GM12874 (cell line): ENCODE data around the gene PAWR.

Source experiments
- TF ChIP-seq, protein P1 (sequence below): IDR thresholded peaks from 2 replicates; pipeline ENCODE4 v1.5.1; 2011; ENCODE audit warnings: low read depth, mild to moderate bottlenecking, control low read depth, low read length, moderate library complexity; ENCODE audit not compliant: insufficient read depth

Gene PAWR

DNA sequence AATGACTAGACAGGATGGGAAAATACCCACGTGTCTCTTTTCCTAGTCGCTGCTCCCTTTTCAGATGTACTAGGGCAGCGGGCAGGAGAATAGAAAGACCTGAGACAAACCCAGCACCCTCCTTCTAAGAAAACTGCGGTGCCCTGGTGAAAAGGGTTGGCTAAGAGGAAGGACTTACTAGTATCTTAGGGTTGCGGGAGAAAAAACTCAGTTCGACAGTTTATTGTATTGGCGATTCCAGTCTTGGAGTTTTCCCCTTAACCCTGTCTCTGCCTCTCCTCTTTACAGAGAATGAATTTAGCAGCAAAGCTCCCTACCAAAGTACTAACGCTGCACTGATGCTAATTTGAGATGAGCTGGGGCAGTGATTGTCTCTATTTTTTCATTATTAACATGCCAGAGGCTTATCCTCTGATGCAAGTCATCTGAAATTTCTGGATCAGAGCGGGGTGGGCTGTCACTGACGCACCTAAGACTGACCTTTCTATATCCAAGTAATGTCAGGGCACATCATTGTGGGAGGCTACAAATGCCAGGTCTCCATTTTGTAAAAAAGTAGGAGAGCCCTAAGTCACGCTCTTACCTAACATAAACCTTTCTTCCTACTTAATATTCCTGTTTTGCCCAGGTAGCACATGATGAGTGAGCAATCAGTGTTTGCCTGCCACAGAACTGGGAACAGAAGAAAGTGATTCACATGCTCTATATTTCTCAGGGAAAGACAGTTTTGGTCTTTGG is 916 bp upstream of the PAWR start:
- TF ChIP-seq, protein P1, sequence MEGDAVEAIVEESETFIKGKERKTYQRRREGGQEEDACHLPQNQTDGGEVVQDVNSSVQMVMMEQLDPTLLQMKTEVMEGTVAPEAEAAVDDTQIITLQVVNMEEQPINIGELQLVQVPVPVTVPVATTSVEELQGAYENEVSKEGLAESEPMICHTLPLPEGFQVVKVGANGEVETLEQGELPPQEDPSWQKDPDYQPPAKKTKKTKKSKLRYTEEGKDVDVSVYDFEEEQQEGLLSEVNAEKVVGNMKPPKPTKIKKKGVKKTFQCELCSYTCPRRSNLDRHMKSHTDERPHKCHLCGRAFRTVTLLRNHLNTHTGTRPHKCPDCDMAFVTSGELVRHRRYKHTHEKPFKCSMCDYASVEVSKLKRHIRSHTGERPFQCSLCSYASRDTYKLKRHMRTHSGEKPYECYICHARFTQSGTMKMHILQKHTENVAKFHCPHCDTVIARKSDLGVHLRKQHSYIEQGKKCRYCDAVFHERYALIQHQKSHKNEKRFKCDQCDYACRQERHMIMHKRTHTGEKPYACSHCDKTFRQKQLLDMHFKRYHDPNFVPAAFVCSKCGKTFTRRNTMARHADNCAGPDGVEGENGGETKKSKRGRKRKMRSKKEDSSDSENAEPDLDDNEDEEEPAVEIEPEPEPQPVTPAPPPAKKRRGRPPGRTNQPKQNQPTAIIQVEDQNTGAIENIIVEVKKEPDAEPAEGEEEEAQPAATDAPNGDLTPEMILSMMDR, result no peak

DNA sequence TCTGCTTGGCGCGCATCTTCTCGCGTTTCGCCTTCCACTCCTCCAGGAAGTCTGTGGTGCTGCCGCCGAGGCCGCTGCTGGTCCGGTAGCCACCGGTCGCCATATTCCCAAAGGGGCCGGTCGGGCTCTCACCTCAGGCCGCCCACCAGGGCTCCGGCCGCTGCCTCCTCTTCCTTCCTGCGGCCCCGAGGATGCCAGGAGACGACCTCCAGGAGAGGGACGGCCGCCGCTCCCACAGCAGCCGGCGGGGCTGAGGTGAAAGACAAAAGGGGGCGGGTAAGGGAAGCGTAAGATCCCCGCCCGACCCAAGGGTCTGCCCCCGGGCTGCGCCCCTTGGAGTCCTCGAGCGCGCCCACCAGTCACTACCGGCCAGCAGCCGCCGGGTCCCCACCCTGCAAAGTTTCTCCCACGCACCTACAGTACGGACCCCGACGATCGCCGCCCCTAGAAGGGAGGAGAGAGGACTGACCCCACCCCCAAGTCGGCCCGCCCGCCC is 574 bp downstream of the PAWR start:
- TF ChIP-seq, protein P1, result no peak

DNA sequence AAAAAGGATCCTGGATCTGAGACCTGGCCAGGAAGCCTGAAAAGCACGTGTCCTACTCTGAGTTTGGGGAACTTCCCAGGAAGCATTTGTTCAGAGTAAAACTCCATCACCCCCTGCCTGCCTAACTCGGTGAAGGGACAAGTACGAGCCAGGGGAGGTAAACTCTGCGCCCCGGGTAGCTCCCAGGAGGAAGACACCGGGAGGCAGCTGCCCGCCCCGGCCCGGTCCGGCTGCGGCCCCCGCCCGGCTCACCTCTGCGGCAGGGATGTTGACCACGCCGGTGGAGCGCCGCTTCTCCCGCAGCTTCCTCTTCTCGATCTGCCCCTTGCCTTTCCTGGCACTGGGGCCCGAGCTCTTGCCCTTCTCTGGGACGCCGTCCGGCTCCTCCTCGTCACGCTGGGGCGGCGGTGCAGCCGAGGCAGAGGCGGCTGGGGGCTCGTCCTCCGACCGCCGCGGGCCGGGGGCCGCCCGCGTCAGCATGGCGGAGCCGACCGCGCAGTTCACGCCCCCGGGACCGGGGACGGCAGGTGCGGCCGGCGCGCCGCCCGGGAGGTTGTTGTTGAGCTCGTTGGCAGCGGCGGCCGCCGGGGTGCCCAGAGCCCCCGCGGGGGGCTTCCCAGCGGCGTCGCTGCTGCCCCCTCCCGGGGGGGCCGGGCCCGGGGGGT is 1.2 kb downstream of the PAWR start:
- TF ChIP-seq, protein P1, result no peak

DNA sequence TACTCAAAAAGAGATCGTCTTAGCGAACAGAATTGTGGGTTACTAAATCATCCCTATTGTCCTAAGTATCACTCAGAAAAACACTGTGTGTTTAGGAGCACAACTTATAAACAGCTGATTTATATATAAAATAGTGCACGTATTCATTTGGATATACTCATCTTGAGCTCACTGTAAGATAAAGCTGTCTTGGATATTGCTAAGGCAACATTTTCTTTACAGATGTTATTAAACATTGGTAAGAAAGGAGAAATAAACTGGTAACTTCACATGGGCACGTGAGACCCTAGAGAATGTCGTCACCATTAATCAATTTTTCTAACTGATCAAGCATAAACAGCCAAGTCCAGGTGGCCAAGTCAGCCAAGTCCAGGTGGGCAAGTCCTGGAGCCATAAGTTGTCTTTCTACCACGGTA is 1.7 kb downstream of the PAWR start:
- TF ChIP-seq, protein P1, result no peak

DNA sequence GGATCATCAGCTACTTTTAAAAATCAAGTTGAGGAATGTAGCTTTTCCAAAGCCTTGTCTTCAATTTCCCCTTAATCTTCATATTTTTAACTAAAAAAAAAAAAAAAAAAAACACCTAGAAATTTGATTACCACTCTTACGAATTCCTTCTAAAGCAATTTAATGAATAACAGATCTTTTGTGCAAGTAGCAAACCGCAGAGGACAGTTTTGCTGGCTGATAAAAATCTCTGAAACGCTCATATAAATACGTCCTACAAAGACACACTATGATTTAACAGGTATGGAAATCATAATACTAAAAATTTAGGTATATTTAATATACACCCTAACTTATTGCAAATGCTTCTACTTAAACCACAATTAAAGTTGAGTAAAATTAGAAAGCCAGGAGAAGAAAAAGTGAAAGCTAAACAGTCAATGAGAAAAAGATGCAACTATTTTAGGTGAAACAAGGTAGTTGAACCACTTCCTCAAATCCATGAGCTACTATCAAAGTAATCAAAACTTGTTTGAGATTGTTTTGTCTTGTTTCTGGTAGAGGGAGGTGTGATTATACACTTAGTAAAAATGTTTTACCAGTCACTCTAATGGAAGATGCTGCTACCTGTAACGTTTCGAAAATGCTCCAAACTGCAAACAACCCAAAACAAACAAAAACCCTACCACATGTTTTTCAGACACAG is 2.2 kb downstream of the PAWR start:
- TF ChIP-seq, protein P1, result no peak

DNA sequence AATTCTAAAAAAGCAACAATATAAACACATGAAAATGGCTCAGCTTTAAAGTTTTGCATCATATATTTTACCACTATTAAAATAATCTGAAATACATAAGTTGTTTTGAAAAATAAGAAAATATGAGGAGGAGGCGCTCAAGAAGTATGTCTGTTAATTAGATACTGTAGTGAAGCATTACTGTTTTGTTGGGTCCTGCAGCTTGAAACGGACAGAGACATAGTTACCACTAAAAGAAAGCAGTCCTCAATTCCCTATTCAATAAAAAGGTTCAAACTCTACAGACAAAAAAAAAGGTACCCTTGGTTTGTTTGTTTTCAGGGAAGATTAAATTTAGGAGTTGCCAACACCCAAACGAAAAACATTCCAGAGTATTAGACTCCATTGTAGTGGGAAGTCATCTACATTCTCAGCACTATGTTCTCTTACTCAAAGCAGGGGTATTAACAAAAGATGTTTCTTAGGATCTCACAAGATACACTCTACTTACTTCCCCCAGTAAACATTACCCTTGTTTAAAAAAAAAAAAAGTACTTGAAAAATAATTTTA is 3.0 kb downstream of the PAWR start:
- TF ChIP-seq, protein P1, result no peak

DNA sequence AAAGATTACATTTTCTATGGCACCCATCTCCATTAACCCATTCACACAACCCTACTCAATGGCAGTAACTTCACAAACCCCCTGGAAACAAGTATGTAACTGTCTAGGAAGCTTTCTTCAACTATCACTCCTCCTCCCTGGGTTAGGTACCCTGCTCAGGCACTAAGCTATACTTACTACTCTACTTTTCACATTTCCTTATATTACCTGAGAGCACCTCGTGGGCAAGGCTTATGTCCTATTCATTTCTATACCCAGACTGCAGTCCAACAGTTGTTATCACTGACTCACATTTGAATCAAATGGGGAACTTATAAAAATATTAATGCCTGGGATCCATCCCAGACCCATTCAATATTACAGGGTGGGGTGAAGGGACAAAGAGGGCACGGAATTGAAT is 4.6 kb downstream of the PAWR start:
- TF ChIP-seq, protein P1, result no peak
